GM10266 (cell line): ENCODE data around the gene TAS1R2.
A peak's percentile ranks its signal among the peaks of the same experiment; 100 is the strongest.

ENCODE experiments used
- DNase-seq: peaks from one replicate; pipeline ENCODE4 v3.0.0; 2012; ENCODE audit errors: extremely low spot score
- TF ChIP-seq, protein P1 (sequence below): IDR thresholded peaks from 2 replicates; pipeline ENCODE4 v1.5.1; 2012; ENCODE audit warnings: mild to moderate bottlenecking, low read depth; ENCODE audit not compliant: control insufficient read depth, insufficient read depth; ENCODE audit errors: missing control alignments

The TAS1R2 gene

DNA sequence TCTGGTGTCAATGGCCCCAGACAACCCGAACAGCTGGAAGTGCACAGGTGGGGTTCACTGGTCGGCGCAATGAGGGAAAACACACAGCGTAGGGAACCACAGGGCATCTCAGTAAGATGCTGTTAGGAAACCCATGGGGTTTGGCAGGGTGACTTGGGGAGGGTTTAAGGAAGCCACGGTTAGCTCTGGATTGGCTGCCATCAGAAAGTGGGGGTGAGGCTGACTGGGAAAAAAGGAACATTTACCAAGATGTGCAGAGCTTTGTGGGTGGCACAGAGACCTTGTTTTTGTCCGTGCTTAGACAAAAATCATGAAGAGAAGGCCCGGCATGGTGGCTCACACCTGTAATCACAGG, 31.9 kb upstream of the TAS1R2 start:
- TF ChIP-seq, protein P1, sequence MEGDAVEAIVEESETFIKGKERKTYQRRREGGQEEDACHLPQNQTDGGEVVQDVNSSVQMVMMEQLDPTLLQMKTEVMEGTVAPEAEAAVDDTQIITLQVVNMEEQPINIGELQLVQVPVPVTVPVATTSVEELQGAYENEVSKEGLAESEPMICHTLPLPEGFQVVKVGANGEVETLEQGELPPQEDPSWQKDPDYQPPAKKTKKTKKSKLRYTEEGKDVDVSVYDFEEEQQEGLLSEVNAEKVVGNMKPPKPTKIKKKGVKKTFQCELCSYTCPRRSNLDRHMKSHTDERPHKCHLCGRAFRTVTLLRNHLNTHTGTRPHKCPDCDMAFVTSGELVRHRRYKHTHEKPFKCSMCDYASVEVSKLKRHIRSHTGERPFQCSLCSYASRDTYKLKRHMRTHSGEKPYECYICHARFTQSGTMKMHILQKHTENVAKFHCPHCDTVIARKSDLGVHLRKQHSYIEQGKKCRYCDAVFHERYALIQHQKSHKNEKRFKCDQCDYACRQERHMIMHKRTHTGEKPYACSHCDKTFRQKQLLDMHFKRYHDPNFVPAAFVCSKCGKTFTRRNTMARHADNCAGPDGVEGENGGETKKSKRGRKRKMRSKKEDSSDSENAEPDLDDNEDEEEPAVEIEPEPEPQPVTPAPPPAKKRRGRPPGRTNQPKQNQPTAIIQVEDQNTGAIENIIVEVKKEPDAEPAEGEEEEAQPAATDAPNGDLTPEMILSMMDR, result no peak
- no peak for DNase-seq

DNA sequence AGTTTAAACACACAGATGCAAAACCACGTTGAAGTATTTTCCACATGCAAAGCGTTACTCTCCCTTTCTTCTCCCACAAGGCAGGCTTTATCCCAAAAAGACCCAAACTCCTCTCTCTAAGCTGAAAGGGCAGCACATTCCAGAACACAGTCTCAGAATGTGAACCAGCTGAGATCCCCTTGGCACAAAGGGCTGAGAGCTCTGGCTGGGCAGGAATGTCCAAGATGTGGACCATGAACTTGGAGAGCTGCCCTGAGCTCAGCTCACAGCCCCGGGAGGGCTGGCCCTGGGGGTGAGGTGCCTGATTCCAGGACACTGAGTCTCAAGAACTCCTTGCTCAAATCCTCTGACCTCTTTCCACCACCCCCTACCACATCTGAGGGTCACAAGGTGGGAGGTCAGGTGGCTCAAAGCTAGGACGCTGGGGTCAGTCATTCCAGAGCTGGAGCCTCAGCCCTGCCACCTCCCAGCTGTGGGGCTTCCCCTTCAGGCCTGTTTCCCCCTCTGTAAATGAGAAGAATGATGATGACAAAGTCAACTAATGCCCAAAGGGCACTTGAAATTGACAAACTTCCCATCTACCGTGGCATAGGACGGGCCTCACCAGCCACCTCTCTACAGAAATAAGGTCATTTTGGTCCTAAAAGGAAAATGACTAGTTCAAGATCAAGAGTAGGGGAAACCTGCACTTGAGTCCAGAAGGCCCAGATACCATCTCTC, 31.4 kb upstream of the TAS1R2 start:
- no peak for DNase-seq
- TF ChIP-seq, protein P1, result no peak

DNA sequence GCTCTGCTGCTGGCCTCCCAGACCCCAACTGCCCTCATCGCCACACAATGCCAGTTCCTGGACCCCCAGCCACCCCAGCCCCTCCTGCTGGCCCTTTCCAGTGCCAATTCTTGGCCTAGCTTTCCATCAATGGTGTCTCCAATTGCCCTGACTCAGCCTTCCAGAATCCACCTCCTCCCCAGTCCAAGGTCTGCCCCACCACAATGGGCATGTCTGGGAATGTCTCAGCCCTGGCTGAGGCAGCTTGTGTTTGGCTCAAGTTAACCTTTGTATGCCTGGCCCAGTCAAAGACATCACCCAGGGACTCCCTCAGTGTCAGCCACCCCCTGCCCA, 26.5 kb upstream of the TAS1R2 start:
- DNase-seq, result no peak
- TF ChIP-seq, protein P1, result no peak

DNA sequence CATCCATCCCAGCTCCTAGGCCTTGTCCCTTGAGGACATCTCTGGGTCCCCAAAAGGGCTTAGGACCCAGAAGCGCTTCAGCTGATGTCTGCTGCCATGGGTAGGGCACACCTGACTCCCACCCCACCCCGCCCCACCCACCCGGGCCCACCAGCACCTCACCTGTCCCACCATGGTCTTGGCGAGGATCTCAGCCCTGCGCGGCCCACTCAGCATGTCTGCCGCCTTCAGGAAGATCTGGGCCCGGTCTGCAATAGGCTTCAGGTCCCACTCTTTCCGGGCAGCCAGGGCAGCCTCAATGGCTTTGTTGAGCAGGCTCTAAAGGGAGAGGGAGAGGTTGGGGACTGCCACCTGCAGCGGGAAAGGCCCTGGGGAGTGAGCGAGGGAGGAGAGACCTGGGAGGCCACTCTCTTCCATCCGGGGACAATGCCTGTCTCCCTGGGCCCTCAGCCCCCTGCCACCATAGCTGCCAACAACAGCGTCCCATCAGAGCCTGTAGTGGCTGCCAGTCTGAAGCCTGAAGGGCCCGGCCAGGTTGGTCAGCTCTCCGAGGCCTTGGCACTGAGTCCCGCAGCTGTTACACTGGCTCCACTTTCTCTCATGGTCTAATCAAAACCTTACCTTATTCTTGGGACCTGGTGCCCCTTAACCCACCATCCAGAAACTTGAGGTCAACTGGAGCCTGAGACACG, 26.0 kb upstream of the TAS1R2 start:
- TF ChIP-seq, protein P1, result no peak
- no peak for DNase-seq

DNA sequence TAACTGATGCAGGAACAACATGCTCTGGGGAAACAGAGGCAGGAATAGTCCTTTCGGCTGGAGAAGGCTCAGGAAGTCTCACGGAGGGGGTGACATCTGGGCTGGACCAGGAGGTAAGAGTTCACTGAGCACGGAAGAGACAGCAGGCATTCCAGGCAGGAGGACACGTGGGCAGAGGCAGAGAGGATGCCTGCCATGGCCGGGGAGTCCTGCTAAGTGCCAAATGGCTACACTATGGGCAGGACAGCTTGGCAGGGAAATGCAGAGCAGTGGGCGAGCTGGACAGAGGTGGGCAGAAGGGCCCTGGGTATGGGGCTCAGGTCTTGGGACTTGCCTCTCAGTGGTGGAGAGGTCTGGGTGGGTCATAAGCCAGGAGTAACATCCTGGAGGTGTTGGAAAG, 25.3 kb upstream of the TAS1R2 start:
- TF ChIP-seq, protein P1, result no peak

DNA sequence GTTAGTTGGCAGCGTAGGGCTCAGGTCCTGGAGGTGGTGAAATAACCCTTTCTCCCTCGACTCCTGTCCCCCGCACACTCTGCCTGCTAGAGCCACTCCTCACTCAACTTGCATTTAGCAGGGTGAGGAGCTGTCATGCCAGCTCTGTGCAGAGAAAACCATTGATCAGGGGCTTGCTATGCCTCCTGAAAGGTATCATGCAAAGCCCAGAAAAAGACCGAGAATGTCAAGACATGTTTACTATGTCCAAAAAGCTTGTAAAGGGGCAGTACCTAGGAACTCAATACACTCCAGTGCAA, 24.9 kb upstream of the TAS1R2 start:
- DNase-seq, result no peak
- TF ChIP-seq, protein P1, result no peak

More for the DNA sequence above, 25.3 kb upstream of the TAS1R2 start:
- DNase-seq, result no peak

DNA sequence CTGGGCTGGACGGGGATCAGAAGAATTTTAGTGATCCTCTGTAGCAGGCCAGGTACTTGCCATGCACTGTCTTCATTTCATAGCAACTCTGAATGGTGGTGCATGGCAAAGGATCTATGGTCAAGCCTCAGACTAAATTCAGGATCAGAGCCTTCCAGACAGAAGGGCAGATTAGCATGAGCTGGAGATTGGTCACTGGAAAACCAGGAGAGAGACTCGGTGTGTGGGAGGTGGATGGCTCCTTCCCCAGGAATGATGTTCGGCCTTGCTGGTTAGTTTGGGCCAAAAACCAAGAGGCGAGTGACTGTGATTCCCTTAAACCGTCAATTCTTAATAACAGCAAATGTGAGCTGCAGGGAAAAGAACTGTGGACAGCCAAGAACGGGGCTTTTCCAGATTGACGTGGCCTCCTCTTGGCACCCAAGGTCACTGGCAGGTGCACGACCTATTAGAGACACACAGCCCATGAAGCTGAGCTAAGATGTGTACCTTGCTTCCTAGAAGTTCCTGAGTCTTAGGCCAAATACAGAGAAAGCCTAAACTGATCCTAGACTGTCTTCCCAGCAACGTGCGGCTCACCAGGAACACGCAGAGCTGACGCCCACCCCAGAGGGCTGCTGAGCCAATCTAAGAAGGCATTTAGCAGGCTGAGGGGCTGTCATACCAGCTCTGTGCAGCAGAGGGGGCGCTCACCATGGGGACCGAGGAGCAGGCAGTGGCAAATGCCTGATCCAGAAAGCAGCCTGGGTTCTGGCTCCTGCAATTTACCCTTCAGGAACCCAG, 24.4 kb upstream of the TAS1R2 start:
- peak; percentile 75 for DNase-seq
- TF ChIP-seq, protein P1, result peak; percentile 86
